B cell (primary cell): ENCODE data around the gene NWD2. TPM values are rescaled to one million over a fixed set of nuclear protein-coding genes. Genes with fewer than 3 reads are reported as not detected.

Experiments used
- ATAC-seq: fragments of 200-7000 bp; cut with Tn5 transposase; one replicate; pipeline ENCODE4 v1.10.0; 2021; ENCODE audit warnings: low read depth, mild to moderate bottlenecking, moderate number of reproducible peaks, moderate library complexity
- CTCF ChIA-PET: fragments of 350-600 bp; sonication (Branson Sonifier 250); formaldehyde crosslinking; loops from one replicate; lab custom pipeline; 2021; ENCODE audit warnings: antibody characterized with exemption, inconsistent platforms; lab: Charles Lee
- POLR2A ChIA-PET: fragments of 350-600 bp; sonication (Branson Sonifier 250); formaldehyde crosslinking; loops from one replicate; lab custom pipeline; 2021; ENCODE audit warnings: antibody characterized with exemption; lab: Charles Lee
- DNase-seq: peaks from one replicate; pipeline ENCODE4 v3.0.0; 2013
- H2AFZ ChIP-seq: 2 replicates; pipeline ENCODE4 v1.6.1; 2012; ENCODE audit warnings: mild to moderate bottlenecking, low read depth, low read length; ENCODE audit not compliant: insufficient read depth, poor library complexity, severe bottlenecking
- H3K27ac ChIP-seq, 2 donors: 1 replicate in 1 of 2; 2 replicates in 1 of 2; pipeline ENCODE4 v1.5.1; 2012 to 2013; ENCODE audit warnings: low read length in 2 of 2, mild to moderate bottlenecking in 2 of 2, moderate library complexity in 1 of 2
- H3K27me3 ChIP-seq, 4 experiments: fragments of 200-600 bp in 1 of 4; sonication (generic) in 1 of 4; replicated peaks in 1 of 4; 1 replicate in 2 of 4; 2 replicates in 2 of 4; pipeline versions ENCODE4 v1.6.1 to v1.7.0; 2013 to 2016; ENCODE audit warnings: low read length in 3 of 4, mild to moderate bottlenecking in 2 of 4, mixed read lengths in 1 of 4, moderate library complexity in 1 of 4; ENCODE audit not compliant: insufficient read depth in 4 of 4, control insufficient read depth in 3 of 4; ENCODE audit errors: control extremely low read depth in 1 of 4
- H3K36me3 ChIP-seq, 2 experiments: replicated peaks in 1 of 2; 1 replicate in 1 of 2; 2 replicates in 1 of 2; pipeline versions ENCODE4 v1.6.1 to v1.7.1; 2013; ENCODE audit warnings: low read length in 1 of 2; ENCODE audit not compliant: insufficient read depth in 2 of 2, control insufficient read depth in 1 of 2; ENCODE audit errors: control extremely low read depth in 1 of 2, extremely low read depth in 1 of 2
- H3K4me1 ChIP-seq, 2 donors: fragments of 200-600 bp in 1 of 2; sonication (generic) in 1 of 2; 1 replicate in 1 of 2; 2 replicates in 1 of 2; pipeline versions ENCODE4 v1.5.1 to v1.6.1; 2013 to 2017; ENCODE audit warnings: low read length in 2 of 2; ENCODE audit not compliant: control insufficient read depth in 2 of 2, insufficient read depth in 2 of 2
- H3K4me2 ChIP-seq: replicated peaks from 2 replicates; pipeline ENCODE3; 2012; ENCODE audit warnings: mild to moderate bottlenecking, low read depth, low read length; ENCODE audit not compliant: poor library complexity, severe bottlenecking
- H3K4me3 ChIP-seq, 5 experiments: fragments of 200-600 bp in 1 of 5; sonication (generic) in 1 of 5; 1 replicate in 3 of 5; 2 replicates in 2 of 5; pipeline versions ENCODE4 v1.5.1 to v1.7.0; 2011 to 2016; ENCODE audit warnings: low read length in 4 of 5, mild to moderate bottlenecking in 4 of 5, low read depth in 2 of 5, control low read depth in 1 of 5, moderate library complexity in 1 of 5; ENCODE audit not compliant: insufficient read depth in 1 of 5; ENCODE audit errors: control extremely low read depth in 1 of 5, extremely low read depth in 1 of 5
- H3K79me2 ChIP-seq: fragments of 200-600 bp; sonication (generic); one replicate; pipeline ENCODE4 v1.6.0; 2016; ENCODE audit warnings: low read length; ENCODE audit not compliant: control insufficient read depth, insufficient read depth
- H3K9ac ChIP-seq: fragments of 200-600 bp; sonication (generic); 2 replicates; pipeline ENCODE4 v1.6.1; 2017; ENCODE audit warnings: mild to moderate bottlenecking, low read length, moderate library complexity
- H3K9me3 ChIP-seq, 3 donors: one replicate each; pipeline versions ENCODE4 v1.6.1 to v1.7.1; 2013; ENCODE audit warnings: low read length in 2 of 3; ENCODE audit not compliant: control insufficient read depth in 2 of 3, insufficient read depth in 1 of 3; ENCODE audit errors: control extremely low read depth in 1 of 3
- H4K20me1 ChIP-seq: 2 replicates; pipeline ENCODE4 v1.6.0; 2012; ENCODE audit warnings: mild to moderate bottlenecking, low read length; ENCODE audit not compliant: insufficient read depth, control insufficient read depth, poor library complexity, severe bottlenecking
- H3K27ac Mint-ChIP-seq: one replicate; pipeline ENCODE4 v1.8.0; 2021; ENCODE audit warnings: mixed read lengths
- H3K27me3 Mint-ChIP-seq: one replicate; pipeline ENCODE4 v1.8.0; 2021; ENCODE audit warnings: mixed read lengths
- H3K4me1 Mint-ChIP-seq: one replicate; pipeline ENCODE4 v1.8.0; 2021; ENCODE audit warnings: mixed read lengths
- H3K4me3 Mint-ChIP-seq: one replicate; pipeline ENCODE4 v1.8.0; 2021; ENCODE audit warnings: mixed read lengths
- H3K9me3 Mint-ChIP-seq: one replicate; pipeline ENCODE4 v1.8.0; 2022; ENCODE audit warnings: mixed read lengths; ENCODE audit not compliant: insufficient read depth
- EZH2 ChIP-seq: IDR thresholded peaks from 2 replicates; pipeline ENCODE4 v1.6.1; 2012; ENCODE audit warnings: borderline replicate concordance, low read depth, mild to moderate bottlenecking, moderate library complexity, low read length; ENCODE audit not compliant: insufficient read depth, poor library complexity, severe bottlenecking
- WGBS: methylation state at CpG from one replicate; pipeline ENCODE4 v1.1.5; 2013; ENCODE audit warnings: missing lambda C conversion rate; ENCODE audit not compliant: insufficient coverage; 5-methylcytosine and 5-hydroxymethylcytosine counted together
- intact Hi-C: fragments of 100-400 bp; cut with micrococcal nuclease; formaldehyde crosslinking; loops from one replicate; pipeline ENCODE4 v1.10.0; 2022
- polyA plus RNA-seq: library from polyadenylated mRNA; depleted of rRNA; stranded (reverse); fragments of >200 nt; gene quantifications from 2 replicates; pipeline ENCODE4 v1.2.3, GENCODE V29; 2012
- total RNA-seq, 2 donors: library from RNA; stranded (reverse); fragments of 120-200 nt in 1 of 2; gene quantifications; 1 replicate in 1 of 2; 2 replicates in 1 of 2; pipeline versions ENCODE4 v1.2.3 to v1.2.4, GENCODE V29; 2013 to 2022
- TF ChIP-seq, protein P1 (sequence below): fragments of 200-600 bp; IDR thresholded peaks from one replicate; pipeline ENCODE4 v1.8.0; 2022; ENCODE audit warnings: antibody characterized with exemption, mild to moderate bottlenecking

NWD2 gene
- total and polyA plus RNA-seq, 2 donors (not counting 1 experiment from before 2014, with no cell fraction given), result not detected

DNA sequence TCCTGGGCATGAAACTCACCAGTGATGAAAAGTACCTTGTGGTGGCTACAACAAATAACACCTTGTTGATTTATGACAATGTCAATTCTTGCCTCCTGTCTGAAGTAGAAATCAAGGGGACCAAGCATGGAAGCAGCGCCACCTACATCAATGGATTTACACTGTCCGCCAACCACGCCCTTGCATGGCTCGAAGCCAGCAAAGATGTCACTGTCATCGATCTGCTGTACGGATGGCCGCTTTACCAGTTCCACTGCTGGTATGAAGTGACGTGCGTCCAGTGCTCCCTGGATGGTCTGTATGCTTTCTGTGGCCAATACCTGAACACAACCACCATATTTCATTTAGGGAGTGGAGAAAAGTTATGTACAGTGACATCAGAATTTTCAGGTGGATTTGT, 200.5 kb downstream of the NWD2 start:
- no peak overlapping the region for H3K4me3 ChIP-seq
- H2AFZ ChIP-seq, result no peak overlapping the region
- H3K4me2 ChIP-seq, result no peak overlapping the region
- no peak overlapping the region for H3K9ac ChIP-seq
- POLR2A ChIA-PET, result interaction anchor here (0.6 kb wide), 1 partner anchor 1919 kb away, joined by 6 read pairs; no protein-coding TSS in a partner anchor
- H3K4me3 Mint-ChIP-seq, result no peak overlapping the region
- H3K27ac Mint-ChIP-seq, result no peak overlapping the region
- no peaks in the 10 kb centered on the region for H3K9me3 Mint-ChIP-seq
- no peaks in the 10 kb centered on the region for H3K4me1 Mint-ChIP-seq
- TF ChIP-seq, protein P1, sequence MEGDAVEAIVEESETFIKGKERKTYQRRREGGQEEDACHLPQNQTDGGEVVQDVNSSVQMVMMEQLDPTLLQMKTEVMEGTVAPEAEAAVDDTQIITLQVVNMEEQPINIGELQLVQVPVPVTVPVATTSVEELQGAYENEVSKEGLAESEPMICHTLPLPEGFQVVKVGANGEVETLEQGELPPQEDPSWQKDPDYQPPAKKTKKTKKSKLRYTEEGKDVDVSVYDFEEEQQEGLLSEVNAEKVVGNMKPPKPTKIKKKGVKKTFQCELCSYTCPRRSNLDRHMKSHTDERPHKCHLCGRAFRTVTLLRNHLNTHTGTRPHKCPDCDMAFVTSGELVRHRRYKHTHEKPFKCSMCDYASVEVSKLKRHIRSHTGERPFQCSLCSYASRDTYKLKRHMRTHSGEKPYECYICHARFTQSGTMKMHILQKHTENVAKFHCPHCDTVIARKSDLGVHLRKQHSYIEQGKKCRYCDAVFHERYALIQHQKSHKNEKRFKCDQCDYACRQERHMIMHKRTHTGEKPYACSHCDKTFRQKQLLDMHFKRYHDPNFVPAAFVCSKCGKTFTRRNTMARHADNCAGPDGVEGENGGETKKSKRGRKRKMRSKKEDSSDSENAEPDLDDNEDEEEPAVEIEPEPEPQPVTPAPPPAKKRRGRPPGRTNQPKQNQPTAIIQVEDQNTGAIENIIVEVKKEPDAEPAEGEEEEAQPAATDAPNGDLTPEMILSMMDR, result no peak
- no peak for TF ChIP-seq EZH2
- ATAC-seq (no peak), DNase-seq (no peak)
- WGBS, result 100% methylated on average over 5 of the region's 9 CpGs
- CTCF ChIA-PET, result no interaction called here
- H3K36me3 ChIP-seq, result no peaks in the 10 kb centered on the region
- H3K27me3 Mint-ChIP-seq, result peaks cover 38% of the 10 kb centered on the region
- H3K79me2 ChIP-seq, result no peaks in the 10 kb centered on the region
- no peaks in the 10 kb centered on the region for H3K27me3 ChIP-seq
- no peaks in the 10 kb centered on the region for H3K4me1 ChIP-seq
- no peak overlapping the region for H3K27ac ChIP-seq
- intact Hi-C loops, result no loop called here
- no peaks in the 10 kb centered on the region for H3K9me3 ChIP-seq
- H4K20me1 ChIP-seq, result no peaks in the 10 kb centered on the region

DNA sequence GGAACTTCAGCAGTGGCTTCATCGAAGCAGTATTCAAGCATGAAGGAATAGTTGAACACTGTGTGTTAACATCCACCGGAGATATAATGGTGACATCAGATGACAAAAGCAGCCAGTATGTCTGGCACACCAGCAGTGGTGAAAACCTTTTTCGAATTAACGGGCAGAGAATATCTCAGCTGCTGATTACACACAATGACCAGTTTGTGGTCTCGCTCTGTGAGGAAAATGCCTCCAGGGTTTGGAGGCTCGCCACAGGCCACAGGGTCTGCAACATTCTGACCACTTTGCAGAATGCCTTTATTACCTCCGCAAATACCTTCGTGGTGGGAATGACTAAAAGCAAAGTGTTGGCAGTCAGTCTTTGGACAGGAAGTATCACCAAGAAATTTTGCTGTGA, 201.5 kb downstream of the NWD2 start:
- POLR2A ChIA-PET, result no interaction called here
- H3K27me3 Mint-ChIP-seq, result peaks cover 38% of the 10 kb centered on the region
- TF ChIP-seq EZH2, result no peak
- TF ChIP-seq, protein P1, result no peak

More for the DNA sequence above, 201.5 kb downstream of the NWD2 start:
- H3K79me2 ChIP-seq, result no peaks in the 10 kb centered on the region
- Mint-ChIP-seq H3K9me3 (no peaks in the 10 kb centered on the region), H3K4me3 (no peak overlapping the region), H3K27ac (no peak overlapping the region), H3K4me1 (no peaks in the 10 kb centered on the region)
- H3K4me3 ChIP-seq, result no peak overlapping the region
- H3K9ac ChIP-seq, result no peak overlapping the region
- no peaks in the 10 kb centered on the region for H3K9me3 ChIP-seq
- no peaks in the 10 kb centered on the region for H4K20me1 ChIP-seq
- no peaks in the 10 kb centered on the region for H3K36me3 ChIP-seq
- DNase-seq (no peak), ATAC-seq (no peak)
- CTCF ChIA-PET, result no interaction called here
- intact Hi-C loops, result no loop called here
- H2AFZ ChIP-seq, result no peak overlapping the region
- H3K27ac ChIP-seq, result no peak overlapping the region
- H3K4me1 ChIP-seq, result no peaks in the 10 kb centered on the region
- peaks cover 0 to 7% (median 0%) of the 10 kb centered on the region in 4 experiments for H3K27me3 ChIP-seq
- H3K4me2 ChIP-seq, result no peak overlapping the region
- WGBS, result 96% methylated on average over 8 of the region's 8 CpGs
